Renal cortex interstitium (tissue), 11 donors: ENCODE measurements around the gene CYP27A1. TPM values are rescaled to one million over a fixed set of nuclear protein-coding genes. Genes with fewer than 3 reads are reported as not detected.
"Not testable (repeated sequence)": the region's sequence is repeated elsewhere in the genome, so short reads cannot be mapped to it uniquely, and the experiment has no call there.

ENCODE experiments used
- DNase-seq, 11 donors: peaks; one replicate each; pipeline ENCODE4 v3.0.0-alpha.2; 2013; ENCODE audit warnings: low read depth in 9 of 11, low spot score in 4 of 11; ENCODE audit errors: extremely low read depth in 1 of 11
- polyA plus RNA-seq, 3 donors: library from polyadenylated mRNA; unstranded; fragments of 120-200 nt; gene quantifications; one replicate each; pipeline ENCODE4 v1.2.1, GENCODE V29; 2013; ENCODE audit not compliant: insufficient read length in 3 of 3

The CYP27A1 gene
- polyA plus RNA-seq, 3 donors: 42.8 to 61.9 (median 49.1) TPM

DNA sequence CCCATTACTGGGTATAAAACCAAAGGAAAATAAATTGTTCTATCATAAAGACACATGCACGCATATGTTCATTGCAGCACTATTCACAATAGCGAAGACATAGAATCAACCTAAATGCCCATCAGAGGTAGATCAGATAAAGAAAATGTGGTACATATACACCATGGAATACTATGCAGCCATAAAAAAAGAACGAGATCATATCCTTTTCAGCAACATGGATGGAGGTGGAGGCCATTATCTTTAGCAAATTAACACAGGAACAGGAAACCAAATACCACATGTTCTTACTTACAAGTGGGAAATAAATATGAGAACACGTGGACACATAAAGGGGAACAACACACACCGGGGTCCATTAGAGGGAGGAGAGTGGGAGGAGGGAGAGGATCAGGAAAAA lies 62.4 kb downstream of the CYP27A1 start:
- not testable (repeated sequence) for DNase-seq

DNA sequence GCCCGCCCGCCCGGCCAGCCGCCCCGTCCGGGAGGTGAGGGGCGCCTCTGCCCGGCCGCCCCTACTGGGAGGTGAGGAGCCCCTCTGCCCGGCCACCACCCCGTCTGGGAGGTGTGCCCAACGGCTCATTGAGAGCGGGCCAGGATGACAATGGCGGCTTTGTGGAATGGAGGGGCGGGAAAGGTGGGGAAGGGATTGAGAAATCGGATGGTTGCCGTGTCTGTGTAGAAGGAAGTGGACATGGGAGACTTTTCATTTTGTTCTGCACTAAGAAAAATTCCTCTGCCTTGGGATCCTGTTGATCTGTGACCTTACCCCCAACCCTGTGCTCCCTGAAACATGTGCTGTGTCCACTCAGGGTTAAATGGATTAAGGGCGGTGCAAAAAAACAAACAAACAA lies 65.0 kb downstream of the CYP27A1 start:
- not testable (repeated sequence) for DNase-seq

DNA sequence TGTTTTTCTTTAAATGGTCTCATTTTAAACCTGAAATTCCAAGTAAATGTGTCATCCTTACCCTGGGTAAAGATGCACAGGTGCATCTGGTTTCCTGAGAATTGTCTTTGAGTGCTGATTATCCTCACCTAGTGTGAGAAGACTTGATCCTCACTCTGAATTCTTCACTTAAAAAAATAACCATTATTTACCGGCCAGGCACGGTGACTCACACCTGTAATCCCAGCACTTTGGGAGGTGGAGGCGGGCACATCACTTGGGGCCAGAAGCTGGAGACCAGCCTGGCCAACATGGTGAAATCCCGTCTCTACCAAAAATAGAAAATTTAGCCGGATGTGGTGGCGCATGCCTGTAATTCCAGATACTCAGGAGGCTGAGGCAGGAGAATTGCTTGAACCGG lies 67.8 kb downstream of the CYP27A1 start:
- no peak for DNase-seq

DNA sequence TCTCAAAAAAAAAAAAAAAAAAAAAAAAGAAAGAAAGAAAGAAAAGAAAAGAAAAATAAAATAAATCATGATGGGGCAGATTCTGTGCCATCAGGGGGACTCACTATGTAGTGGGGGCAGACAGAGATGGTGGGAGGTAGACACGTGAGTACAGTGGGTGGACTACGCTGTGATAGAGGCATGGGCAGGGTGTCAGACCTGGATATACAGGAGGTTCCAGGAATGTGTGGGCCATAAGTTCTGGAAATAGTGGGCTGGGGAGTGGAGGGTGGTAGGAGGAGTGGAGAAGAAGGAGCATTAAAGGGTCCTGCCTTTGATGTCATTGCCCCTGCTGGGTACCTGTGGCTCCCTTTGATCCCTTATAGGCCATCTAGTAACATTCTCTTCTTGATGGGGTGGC lies 68.8 kb downstream of the CYP27A1 start:
- DNase-seq: no peak

DNA sequence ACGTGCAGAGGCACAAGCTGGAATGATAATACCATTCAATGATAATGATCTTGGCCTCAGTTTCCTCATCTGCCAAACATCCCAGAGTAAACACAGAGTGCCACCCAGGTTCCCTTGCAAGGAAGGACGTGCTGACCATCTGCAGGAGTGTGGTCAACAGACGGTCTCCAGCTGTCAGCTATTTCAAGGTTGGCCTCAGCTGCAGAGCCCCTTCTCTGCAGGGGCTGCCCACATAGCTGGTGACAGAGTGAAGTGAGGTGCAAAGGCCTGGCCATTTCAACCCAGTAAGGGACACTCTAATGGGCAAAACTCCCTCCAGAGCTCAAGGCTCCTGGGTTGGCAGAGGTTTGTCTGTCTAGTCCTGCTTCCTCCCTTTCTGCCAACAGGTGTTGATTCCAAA lies 69.3 kb downstream of the CYP27A1 start:
- no peak for DNase-seq

DNA sequence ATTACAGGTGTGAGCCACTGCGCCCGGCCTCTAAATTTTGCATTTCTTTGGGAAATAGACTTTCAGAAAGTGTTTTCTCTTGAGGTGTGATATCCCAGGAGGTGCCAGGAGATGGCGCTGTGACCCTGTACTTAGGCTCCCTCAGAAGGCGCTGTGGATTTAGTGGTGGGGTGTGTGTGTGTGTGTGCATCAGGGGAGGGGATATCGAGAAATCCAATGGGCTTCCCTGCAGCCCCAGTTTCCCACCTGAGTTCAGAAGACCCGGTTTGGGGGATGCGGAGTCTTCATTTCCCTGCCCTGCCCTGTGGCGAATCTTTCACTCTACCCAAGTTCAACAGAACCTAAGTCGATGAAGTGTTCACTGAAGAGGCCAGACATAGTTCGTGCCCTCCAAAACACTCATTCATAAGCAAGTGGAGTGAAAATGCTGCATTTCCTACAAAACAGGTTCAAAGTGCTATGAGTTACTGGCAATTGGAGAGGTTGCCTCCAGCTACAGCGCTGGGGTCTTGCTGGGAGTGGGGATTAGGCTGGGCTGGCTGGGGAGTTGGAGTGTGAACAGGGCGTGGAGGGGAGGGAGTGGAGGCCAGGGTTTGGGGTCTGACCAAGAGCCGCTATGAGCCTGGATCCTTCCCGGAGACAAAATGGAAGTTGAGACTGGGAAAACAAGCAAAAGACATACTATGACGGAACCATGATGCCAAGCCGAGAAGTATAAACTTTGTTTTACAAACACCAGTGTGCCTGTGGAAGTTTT lies 71.1 kb downstream of the CYP27A1 start:
- peak in 3 of 11 donors; percentile 20 to 57 (median 46) for DNase-seq

DNA sequence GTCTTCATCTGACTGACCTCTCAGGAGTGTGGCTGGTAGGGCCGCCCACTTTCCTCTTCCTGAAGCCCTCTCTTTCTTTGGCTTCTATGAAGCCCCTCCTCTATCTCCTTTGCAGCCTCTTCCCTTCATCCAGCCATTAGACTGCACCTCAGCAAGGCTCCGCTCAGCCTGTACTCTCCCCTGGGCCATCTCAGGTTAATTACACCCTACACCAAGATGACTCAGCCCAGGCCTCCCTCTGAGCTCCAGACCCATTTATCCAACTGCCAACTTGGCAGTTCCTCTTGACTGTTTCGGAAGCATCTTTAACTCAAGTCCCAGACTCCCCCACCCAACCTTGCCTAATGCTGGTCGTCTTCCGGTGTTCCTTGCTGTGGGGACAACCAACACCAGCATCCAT lies 71.8 kb downstream of the CYP27A1 start:
- no peak for DNase-seq

DNA sequence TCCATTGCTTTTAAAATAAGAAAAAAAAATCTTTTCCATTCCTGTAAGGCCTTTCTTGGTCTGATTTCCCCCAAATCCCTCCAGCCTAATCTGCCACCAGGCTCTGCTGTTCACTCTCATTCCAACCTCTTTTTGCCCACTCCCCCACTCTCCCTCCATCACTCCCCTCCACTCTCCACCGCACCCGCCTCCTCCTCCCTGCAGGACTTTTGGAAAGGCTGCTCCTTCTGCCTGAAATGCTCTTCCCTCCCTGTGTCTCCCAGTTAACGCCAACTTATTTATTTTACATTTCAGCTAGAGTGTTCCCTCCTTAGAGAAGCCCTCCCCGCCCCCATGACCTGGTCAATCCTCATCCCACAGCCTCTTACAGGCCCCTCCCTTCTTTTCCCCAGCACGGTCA lies 72.9 kb downstream of the CYP27A1 start:
- no peak for DNase-seq

DNA sequence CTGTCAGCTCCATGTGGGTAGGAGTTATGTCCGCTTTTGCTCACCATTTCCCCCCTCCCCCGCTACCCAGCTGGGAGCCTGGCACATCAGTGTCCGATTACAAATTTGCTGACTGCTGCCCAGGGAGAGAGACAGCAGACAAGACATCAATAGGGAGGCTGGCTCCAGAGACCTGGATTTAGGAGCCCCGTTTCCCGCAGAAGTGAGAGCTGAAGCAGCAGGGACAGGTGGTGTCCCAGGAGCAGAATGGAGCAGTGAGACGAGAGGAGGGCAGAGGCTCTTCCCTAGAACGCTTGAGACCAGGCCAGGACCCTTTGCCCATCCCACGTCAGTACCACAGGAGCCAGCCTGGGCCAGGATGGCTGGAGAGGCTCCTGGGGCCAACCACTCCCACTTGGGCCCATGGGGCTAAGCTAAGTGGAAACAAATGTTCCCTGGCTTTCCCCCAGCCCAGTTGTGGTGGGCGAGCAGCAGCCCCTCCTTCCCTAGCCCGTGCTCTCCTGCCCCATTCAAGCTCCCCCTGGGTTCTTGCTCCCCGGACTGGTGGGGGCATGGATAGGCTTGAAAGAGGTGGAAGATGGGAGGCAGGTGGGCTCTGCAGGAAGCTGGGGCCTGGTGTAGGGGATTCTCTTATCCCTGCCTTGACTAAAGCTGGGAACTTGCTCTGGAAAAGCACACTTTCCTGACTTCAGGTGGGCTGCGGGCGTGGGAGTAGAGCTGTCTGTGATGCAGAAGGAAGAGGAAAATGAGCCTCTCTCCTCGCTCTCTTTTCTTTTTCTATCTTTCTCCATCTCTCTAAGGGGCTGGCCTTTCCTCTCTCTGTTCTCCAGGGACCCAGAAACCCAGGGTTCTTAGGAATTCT lies 73.6 kb downstream of the CYP27A1 start:
- DNase-seq: no peak

DNA sequence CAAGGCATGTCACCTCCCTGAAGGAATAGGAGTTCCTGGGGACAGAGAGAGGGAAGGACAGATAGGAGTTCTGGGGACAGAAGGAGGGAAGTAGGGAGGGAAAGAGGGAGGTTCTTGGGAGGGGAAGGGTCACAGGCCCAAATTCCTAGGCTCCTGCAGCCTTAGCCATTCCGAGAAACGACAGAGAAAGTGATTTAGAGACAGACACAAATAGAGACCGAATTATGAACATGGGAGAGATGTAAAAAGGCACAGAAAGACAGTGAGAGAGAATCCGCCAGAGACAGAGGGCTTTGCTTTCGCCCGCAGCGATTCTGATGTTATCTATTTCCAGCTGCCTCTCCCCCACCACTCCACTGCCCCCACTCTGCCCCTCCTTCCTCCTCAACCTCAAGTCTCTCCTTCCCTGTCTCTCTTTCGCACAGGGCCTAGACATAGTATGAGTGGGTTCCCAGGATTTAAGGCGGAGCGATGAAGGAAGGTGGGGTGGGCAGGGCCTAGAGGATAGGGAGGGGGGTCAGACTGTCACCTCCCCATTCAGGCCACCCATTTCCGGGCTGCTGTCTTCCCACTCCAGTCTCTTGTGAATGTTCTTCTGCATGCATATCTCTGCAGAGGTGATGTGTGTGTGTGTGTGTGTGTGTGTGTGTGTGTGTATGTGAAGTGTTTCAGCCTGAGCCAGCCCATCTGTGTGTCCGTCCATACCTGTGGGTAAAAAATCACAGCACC lies 74.4 kb downstream of the CYP27A1 start:
- no peak for DNase-seq

DNA sequence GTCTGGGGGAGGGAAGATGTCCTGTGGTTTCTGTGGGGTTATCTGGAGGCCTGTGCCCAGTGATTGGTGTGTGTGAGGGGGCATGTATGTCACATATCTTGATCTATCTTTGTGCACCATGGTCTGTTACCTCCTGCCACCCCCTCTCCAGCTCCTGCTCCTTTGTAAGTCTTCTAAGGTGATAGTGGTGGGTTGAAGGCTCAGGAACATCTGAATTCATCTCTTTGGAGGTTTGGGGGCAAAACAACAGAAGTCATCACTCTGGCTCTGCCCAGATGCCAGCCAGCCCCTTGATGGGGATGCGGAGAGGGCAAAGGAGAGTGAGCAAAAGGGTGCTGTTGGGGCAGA lies 74.9 kb downstream of the CYP27A1 start:
- no peak for DNase-seq

DNA sequence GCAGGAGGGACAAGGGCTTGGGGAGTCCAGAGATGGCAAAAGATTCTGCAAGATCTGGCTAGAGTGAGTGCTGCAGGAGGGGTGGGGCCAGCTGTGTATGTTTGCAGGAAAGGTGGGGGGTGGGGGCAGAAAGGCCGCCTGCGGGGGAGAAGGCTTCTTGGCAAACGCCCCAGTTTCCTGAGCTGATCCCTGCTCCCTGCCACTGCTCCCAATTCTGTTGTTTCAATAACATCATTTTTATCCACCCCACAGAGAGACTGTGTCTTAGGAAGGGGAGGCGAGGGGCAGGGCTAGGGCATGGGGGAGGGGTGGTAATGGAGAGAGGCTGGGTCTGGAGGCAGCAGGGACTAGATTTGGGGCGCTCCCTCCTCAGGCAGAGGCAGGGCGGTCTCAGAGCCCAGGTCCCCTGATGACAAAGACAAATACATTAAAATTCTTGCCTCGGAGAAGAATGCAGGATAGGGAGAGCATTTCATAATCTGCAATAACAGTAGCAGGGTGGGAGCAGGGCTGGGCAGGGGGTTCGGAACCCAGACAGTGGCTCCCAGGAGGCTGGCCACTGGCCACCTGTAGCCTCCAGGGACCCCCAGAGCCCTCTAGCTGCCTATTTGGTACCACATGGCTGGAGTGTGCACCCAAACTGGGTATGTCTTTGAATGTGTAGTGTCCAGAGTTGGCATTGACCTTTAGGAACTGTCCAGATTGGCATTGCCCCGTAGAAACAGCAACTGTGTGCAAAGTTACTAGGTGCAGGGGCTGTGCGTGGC lies 75.6 kb downstream of the CYP27A1 start:
- DNase-seq: no peak

DNA sequence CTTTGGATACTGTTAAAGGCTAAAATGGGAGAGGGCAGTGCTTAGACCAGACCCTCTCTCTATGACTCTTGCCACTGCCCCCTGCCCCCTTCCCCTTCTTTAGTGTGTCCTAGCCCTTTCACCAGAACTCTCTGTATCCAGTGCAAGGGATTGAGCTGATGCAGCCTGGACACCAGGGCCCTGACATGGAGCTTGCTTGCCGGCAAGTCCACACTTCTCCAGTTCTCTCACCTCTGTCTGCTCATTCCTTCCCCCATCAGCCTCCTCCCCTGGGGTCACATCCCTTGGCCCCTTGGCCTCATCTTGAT lies 76.1 kb downstream of the CYP27A1 start:
- DNase-seq: no peak

DNA sequence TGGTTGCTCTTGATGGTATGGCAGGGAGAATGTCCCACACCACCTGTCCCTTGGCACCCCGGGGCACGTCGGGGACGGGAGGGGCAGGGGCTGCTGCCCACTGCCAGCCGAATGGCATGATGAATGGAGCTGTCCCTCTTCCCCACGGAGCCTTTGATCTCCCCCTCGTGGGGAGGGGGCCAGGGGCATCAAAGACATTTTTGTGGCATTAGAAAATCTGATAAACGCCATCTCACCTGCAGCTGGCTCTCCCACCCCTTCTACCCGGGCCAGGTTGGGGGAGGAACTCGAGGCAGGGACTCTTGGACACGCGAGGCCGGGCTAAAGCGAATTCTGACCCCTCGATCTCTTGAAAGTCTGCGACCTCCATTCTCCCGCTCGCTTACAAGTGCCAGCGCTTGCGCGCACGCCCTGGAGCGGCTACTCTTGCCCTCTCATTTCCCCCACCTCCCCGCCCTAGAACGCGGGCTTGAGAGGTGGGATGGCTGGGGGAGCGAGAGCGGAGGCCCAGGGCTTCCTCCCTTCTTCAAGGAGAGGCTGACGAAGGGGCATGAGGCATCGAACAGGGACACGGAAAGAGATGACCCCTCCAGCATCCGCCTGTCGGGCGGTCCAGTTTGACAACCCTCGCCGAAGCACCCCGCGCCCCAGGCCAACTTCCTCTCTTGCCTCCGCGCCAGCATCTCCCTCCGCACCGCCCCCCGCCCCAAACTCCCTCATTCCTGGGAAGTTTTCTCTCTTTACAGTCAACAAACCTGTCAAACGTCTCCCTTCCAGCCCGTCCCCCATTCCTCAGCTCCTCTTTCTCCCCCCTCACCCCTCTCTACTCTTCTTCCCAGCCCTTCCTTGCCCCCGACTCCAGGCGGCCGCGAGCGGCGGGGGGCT lies 77.0 kb downstream of the CYP27A1 start:
- no peak for DNase-seq

DNA sequence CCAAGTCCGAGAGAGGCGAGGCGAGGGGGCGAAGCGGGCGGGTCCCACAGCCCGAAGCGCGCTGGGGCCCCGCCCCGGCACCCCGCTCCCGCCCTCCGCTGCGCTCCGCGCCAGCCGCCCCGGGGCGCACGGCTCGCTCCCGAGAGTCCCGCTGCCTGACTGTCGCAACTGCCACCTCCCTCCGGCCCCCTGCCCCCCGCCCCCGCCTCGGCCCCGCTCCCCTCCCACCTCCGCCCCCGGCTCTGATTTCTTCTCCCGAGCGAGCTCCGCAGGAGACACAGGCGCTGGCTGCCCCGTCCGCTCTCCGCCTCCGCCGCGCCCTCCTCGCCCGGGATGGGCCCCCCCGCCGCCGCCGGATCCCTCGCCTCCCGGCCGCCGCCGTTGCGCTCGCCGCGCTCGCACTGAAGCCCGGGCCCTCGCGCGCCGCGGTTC lies 77.6 kb downstream of the CYP27A1 start, which contains the start of gene WNT6:
WNT6 (plus strand) TSS at position 250 of the 432 bp plus-strand sequence. CDS start 233 bp downstream, outside the sequence.
- DNase-seq: no peak

DNA sequence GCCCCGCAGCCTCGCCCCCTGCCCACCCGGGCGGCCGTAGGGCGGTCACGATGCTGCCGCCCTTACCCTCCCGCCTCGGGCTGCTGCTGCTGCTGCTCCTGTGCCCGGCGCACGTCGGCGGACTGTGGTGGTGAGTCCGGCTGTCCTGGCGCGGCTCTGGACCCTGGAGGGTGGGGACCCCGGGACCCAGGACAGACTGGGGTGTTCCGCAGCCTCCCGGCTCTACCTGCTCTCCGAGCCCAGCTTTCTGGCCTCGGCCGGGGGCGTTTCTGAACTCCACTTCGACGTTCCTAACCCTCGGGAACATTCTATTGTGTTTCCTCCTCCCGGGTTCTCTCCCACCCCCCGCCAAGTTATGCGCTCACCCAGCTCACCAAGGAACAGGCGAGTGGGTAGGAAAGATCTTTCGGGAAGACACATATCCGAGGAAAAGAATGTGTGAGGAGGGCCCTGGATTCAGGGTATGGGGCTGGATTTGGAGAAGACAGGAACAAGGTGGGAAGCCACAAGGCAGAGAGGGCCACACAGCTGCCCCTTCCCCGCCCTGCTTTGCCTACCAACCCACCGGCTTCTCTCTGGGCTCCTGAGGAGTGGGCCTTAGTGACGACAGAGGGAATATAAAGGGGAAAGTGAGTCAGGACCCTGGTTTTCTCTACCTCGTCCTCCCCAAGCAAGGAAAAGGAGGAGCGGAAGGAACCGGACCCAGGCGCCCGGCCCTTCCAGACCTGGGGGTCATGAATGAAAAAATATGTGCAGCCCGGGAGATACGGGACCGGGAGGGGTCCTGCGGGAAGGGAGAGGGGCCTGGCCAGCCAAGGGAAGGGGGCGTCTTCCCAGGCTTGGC lies 78.3 kb downstream of the CYP27A1 start:
- no peak for DNase-seq

DNA sequence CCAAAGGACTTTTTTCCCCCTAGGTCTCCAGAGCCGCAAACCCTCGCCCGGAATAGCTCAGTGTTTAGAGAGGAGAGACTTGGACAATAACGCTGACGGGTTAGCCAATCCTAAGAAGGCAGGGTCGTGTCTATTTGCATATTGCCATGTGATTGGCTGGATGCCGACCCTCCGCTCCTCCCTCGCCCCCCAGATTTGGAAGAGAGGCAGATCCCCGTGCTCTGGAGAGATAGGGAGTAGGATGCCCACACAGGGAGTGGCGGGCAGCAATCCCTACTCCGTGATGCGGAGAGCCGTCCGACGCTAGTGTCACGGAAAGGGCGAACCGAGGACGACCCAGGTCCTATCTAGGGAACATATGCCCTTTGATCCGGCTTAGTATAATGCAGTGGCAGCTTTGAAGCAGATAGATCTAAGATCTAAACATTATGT lies 79.0 kb downstream of the CYP27A1 start:
- DNase-seq: peak in 9 of 11 donors; percentile 57 to 83 (median 76)
